SKM-1 (cell line): ENCODE results near the gene PCDHA6.
A peak's percentile ranks its signal among the peaks of the same experiment; 100 is the strongest.
"Not testable (repeated sequence)": the region's sequence is repeated elsewhere in the genome, so short reads cannot be mapped to it uniquely, and the experiment has no call there.

Experiments
- DNase-seq: peaks from one replicate; lab custom pipeline; 2025; ENCODE audit not compliant: unreplicated experiment; lab: John Stamatoyannopoulos, UW

Gene PCDHA6, protein sequence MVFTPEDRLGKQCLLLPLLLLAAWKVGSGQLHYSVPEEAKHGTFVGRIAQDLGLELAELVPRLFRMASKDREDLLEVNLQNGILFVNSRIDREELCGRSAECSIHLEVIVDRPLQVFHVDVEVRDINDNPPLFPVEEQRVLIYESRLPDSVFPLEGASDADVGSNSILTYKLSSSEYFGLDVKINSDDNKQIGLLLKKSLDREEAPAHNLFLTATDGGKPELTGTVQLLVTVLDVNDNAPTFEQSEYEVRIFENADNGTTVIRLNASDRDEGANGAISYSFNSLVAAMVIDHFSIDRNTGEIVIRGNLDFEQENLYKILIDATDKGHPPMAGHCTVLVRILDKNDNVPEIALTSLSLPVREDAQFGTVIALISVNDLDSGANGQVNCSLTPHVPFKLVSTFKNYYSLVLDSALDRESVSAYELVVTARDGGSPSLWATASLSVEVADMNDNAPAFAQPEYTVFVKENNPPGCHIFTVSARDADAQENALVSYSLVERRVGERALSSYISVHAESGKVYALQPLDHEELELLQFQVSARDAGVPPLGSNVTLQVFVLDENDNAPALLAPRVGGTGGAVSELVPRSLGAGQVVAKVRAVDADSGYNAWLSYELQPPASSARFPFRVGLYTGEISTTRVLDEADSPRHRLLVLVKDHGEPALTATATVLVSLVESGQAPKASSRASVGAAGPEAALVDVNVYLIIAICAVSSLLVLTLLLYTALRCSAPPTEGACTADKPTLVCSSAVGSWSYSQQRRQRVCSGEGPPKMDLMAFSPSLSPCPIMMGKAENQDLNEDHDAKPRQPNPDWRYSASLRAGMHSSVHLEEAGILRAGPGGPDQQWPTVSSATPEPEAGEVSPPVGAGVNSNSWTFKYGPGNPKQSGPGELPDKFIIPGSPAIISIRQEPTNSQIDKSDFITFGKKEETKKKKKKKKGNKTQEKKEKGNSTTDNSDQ

DNA sequence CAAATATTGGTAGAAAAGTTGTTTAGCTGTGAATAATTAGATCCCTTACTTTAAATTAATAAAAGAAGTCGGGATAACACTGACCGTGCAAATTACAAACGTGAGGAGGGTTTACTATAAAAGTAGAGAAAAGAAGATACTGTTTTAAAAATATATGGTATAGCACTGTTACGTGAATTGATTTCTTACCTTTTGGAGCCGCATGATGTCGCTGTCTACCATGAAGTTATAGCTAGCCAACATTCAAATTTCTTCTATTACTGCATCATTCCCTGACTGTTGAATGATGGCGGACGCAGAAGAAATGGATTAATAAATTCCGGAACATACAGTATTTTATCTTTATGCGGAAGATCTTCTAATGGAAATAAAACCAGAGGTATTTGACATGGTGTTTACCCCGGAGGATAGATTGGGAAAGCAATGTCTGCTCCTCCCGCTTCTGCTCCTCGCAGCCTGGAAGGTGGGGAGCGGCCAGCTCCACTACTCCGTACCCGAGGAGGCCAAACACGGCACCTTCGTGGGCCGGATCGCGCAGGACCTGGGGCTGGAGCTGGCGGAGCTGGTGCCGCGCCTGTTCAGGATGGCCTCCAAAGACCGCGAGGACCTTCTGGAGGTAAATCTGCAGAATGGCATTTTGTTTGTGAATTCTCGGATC lies at the start of gene PCDHA6:
Gene PCDHA6, plus strand, starts transcription at position 257 of the 658 bp plus-strand sequence. Its CDS starts 132 bp downstream, at position 389.
- no peak for DNase-seq

GRCh38 chr5:140780512-140780911 lies 47.2 kb upstream of the PCDHA6 start:
- DNase-seq: no peak

DNA sequence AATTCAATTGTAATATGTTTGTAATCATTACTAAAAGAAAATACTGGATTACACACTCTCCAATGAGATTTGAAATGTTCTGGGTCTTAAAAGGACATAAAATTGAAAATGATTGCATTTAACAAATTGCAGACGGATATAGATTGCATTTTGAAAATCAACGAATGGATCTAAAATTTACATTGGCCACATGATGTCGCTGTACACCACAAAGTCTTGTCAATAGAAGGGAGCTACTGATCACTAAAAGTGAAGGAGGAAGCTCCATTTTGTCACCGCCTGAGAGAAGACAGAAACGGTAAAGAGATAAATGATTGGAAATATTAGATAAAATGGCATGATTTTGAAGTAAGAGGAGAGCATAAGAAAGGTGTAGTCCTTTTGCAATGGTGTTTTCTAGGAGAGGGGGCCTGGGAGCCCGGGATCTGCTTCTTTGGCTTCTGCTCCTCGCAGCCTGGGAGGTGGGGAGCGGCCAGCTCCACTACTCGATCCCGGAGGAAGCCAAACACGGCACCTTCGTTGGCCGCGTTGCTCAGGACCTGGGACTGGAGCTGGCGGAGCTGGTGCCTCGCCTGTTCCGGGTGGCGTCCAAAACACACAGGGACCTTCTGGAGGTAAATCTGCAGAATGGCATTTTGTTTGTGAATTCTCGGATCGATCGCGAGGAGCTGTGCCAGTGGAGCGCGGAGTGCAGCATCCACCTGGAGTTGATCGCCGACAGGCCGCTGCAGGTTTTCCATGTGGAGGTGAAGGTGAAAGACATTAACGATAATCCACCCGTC lies 41.7 kb upstream of the PCDHA6 start, which contains the start of gene PCDHA1:
Gene PCDHA1, plus strand, starts transcription at position 236 of the 782 bp plus-strand sequence.
- DNase-seq: peak; percentile 46

DNA sequence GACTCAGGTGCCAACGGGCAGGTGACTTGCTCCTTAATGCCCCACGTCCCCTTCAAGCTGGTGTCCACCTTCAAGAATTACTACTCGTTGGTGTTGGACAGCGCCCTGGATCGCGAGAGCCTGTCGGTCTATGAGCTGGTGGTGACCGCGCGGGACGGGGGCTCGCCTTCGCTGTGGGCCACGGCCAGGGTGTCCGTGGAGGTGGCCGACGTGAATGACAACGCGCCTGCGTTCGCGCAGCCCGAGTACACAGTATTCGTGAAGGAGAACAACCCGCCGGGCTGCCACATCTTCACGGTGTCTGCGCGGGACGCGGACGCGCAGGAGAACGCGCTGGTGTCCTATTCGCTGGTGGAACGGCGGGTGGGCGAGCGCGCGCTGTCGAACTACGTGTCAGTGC lies 40.3 kb upstream of the PCDHA6 start:
- DNase-seq: not testable (repeated sequence)

DNA sequence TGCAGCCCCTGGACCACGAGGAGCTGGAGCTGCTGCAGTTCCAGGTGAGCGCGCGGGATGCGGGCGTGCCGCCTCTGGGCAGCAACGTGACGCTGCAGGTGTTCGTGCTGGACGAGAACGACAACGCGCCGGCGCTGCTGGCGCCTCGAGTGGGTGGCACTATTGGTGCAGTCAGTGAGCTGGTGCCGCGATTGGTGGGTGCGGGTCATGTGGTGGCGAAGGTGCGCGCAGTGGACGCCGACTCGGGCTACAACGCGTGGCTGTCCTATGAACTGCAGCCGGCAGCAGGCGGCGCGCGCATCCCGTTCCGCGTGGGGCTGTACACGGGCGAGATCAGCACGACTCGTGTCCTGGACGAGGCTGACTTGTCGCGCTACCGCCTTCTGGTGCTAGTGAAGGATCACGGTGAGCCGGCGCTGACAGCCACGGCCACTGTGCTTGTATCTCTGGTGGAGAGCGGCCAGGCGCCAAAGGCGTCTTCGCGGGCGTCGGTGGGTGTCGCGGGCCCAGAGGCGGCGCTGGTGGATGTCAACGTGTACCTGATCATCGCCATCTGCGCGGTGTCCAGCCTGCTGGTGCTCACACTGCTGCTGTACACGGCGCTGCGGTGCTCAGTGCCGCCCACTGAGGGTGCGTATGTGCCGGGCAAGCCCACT lies 39.8 kb upstream of the PCDHA6 start:
- DNase-seq: not testable (repeated sequence)

- peak; percentile 84 for DNase-seq
Measured at GRCh38 chr5:140791089-140791488, 36.7 kb upstream of the PCDHA6 start.

- no peak for DNase-seq
Measured at GRCh38 chr5:140794595-140795258, 33.0 kb upstream of the PCDHA6 start, which contains the start of gene PCDHA2. PCDHA2 (plus strand) TSS chr5:140794852.

- no peak for DNase-seq
Measured at GRCh38 chr5:140795259-140795641, 32.5 kb upstream of the PCDHA6 start.

DNA sequence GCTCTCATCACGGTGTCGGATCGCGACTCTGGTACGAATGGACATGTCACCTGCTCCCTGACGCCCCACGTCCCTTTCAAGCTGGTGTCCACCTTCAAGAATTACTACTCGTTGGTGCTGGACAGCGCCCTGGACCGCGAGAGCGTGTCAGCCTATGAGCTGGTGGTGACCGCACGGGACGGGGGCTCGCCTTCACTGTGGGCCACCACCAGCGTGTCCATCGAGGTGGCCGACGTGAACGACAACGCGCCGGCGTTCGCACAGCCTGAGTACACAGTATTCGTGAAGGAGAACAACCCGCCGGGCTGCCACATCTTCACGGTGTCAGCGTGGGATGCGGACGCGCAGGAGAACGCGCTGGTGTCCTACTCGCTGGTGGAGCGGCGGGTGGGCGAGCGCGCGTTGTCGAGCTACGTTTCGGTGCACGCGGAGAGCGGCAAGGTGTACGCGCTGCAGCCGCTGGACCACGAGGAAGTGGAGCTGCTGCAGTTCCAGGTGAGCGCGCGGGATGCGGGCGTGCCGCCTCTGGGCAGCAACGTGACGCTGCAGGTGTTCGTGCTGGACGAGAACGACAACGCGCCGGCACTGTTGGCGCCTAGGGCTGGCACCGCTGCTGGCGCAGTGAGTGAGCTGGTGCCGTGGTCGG lies 31.6 kb upstream of the PCDHA6 start:
- DNase-seq: not testable (repeated sequence)

GRCh38 chr5:140796718-140797095 lies 31.1 kb upstream of the PCDHA6 start:
- DNase-seq: no peak

- no peak for DNase-seq
Measured at GRCh38 chr5:140800816-140801493, 26.8 kb upstream of the PCDHA6 start, which contains the start of gene PCDHA3. PCDHA3 (plus strand) TSS chr5:140801057.

DNA sequence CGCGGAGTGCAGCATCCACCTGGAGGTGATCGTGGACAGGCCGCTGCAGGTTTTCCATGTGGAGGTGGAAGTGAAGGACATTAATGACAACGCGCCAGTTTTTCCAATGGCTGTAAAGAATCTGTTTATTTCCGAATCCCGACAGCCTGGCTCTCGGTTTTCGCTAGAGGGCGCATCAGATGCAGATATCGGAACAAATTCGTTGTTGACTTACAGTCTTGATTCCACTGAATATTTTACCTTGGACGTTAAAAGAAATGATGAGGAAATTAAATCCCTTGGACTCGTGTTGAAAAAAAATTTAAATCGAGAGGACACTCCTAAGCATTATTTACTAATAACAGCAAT lies 26.3 kb upstream of the PCDHA6 start:
- no peak for DNase-seq

DNA sequence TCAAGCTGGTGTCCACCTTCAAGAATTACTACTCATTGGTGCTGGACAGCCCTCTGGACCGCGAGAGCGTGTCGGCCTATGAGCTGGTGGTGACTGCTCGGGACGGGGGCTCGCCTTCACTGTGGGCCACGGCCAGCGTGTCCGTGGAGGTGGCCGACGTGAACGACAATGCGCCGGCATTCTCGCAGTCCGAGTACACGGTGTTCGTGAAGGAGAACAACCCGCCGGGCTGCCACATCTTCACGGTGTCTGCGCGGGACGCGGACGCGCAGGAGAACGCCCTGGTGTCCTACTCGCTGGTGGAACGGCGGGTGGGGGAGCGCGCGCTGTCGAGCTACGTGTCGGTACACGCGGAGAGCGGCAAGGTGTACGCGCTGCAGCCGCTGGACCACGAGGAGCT lies 25.4 kb upstream of the PCDHA6 start:
- not testable (repeated sequence) for DNase-seq

DNA sequence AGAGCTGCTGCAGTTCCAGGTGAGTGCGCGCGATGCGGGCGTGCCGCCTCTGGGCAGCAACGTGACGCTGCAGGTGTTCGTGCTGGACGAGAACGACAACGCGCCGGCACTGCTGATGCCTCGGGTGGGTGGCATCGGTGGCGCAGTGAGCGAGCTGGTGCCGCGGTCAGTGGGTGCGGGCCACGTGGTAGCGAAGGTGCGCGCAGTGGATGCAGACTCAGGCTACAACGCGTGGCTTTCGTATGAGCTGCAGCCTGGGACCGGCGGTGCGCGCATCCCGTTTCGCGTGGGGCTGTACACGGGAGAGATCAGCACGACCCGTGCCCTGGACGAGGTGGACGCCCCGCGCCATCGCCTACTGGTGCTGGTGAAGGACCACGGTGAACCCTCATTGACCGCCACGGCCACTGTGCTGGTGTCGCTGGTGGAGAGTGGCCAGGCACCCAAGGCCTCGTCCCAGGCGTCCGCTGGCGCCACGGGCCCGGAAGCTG lies 24.9 kb upstream of the PCDHA6 start:
- no peak for DNase-seq

DNA sequence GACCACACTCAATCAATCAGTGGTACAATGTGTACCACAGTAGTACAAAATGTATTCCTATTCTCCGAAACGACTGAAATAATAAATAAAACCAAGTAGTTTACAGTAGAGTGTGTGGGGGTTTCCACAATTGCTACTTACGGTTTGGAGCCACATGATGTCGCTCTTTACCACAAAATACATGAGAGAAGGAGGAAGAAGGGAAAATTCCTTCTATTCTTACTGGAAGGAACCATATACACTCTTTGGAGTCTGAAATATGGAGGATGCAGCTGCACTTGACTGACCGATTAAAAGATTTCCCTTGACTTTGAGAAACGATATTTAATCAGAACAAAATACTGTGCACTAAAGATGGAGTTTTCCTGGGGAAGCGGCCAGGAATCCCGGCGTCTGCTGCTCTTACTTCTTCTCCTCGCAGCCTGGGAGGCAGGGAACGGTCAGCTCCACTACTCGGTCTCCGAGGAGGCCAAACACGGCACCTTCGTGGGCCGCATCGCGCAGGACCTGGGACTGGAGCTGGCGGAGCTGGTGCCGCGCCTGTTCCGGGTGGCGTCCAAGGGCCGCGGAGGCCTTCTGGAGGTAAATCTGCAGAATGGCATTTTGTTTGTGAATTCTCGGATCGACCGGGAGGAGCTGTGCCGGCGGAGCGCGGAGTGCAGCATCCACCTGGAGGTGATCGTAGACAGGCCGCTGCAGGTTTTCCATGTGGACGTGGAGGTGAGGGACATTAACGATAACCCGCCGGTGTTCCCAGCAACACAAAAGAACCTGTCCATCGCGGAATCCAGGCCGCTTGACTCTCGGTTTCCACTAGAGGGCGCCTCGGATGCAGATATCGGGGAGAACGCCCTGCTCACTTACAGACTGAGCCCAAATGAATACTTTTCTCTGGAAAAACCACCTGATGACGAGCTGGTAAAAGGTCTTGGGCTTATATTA lies 20.7 kb upstream of the PCDHA6 start, which contains the start of gene PCDHA4:
Gene PCDHA4, plus strand, starts transcription at position 235 of the 942 bp plus-strand sequence.
- no peak for DNase-seq

GRCh38 chr5:140808241-140808888 lies 19.4 kb upstream of the PCDHA6 start:
- not testable (repeated sequence) for DNase-seq
